GM18861 (cell line): ENCODE results near the gene MOK.
"Not testable (repeated sequence)": the region's sequence is repeated elsewhere in the genome, so short reads cannot be mapped to it uniquely, and the experiment has no call there.

Experiments used
- ATAC-seq: cut with Tn5 transposase; IDR thresholded peaks from one replicate; pipeline ENCODE4 v1.9.1; 2021; ENCODE audit not compliant: unreplicated experiment

Gene MOK

GRCh38 chr14:102249981-102250380, 55.0 kb downstream of the MOK start:
- ATAC-seq = no peak

GRCh38 chr14:102249041-102249440, 55.9 kb downstream of the MOK start:
- ATAC-seq = no peak

- no peak for ATAC-seq
These were observed 56.8 kb downstream of the MOK start for GRCh38 chr14:102248121-102248520.

GRCh38 chr14:102246071-102246470, 58.9 kb downstream of the MOK start:
- no peak for ATAC-seq

- not testable (repeated sequence) for ATAC-seq
These were observed 61.2 kb downstream of the MOK start for GRCh38 chr14:102243795-102244194.

- ATAC-seq = no peak
These were observed 63.8 kb downstream of the MOK start for GRCh38 chr14:102241147-102241546.

GRCh38 chr14:102240481-102240880, 64.5 kb downstream of the MOK start:
- not testable (repeated sequence) for ATAC-seq

GRCh38 chr14:102239231-102239630, 65.7 kb downstream of the MOK start:
- no peak for ATAC-seq

- no peak for ATAC-seq
These were observed 66.2 kb downstream of the MOK start for GRCh38 chr14:102238766-102239165.

GRCh38 chr14:102238131-102238530, 66.8 kb downstream of the MOK start:
- no peak for ATAC-seq

GRCh38 chr14:102236026-102236425, 68.9 kb downstream of the MOK start:
- ATAC-seq = no peak

- ATAC-seq = no peak
These were observed 69.6 kb downstream of the MOK start for GRCh38 chr14:102235275-102235897.

- ATAC-seq = no peak
These were observed 70.4 kb downstream of the MOK start for GRCh38 chr14:102234331-102235264.

GRCh38 chr14:102233081-102233480, 71.9 kb downstream of the MOK start:
- no peak for ATAC-seq

GRCh38 chr14:102232348-102232625, 72.7 kb downstream of the MOK start:
- no peak for ATAC-seq

- ATAC-seq = no peak
These were observed 73.3 kb downstream of the MOK start for GRCh38 chr14:102231476-102232347.

- ATAC-seq = no peak
These were observed 74.3 kb downstream of the MOK start for GRCh38 chr14:102230481-102231210.

GRCh38 chr14:102229739-102230092, 75.2 kb downstream of the MOK start:
- ATAC-seq = no peak

- no peak for ATAC-seq
These were observed 75.8 kb downstream of the MOK start for GRCh38 chr14:102229071-102229738.

- no peak for ATAC-seq
These were observed 77.6 kb downstream of the MOK start for GRCh38 chr14:102227184-102227964.
